ACC112 (cell line): ENCODE results near the gene SUPV3L1.
"Not testable (repeated sequence)": the region's sequence is repeated elsewhere in the genome, so short reads cannot be mapped to it uniquely, and the experiment has no call there.

ENCODE experiments used
- H2AFZ ChIP-seq: fragments of 200-600 bp; sonication (generic); one replicate; pipeline ENCODE4 v1.6.0; 2017; ENCODE audit warnings: antibody characterized with exemption, low read length; ENCODE audit not compliant: unreplicated experiment
- H3K27ac ChIP-seq: fragments of 200-600 bp; sonication (generic); 2 replicates; pipeline ENCODE4 v1.5.1; 2014; ENCODE audit warnings: low read depth, mild to moderate bottlenecking, antibody characterized with exemption, low read length, moderate library complexity
- H3K27me3 ChIP-seq: fragments of 200-600 bp; sonication (generic); 2 replicates; pipeline ENCODE4 v1.6.1; 2014; ENCODE audit warnings: mild to moderate bottlenecking, antibody characterized with exemption, low read length, moderate library complexity, mixed read lengths; ENCODE audit not compliant: insufficient read depth
- H3K36me3 ChIP-seq: fragments of 200-600 bp; sonication (generic); 2 replicates; pipeline ENCODE4 v1.6.1; 2016; ENCODE audit warnings: mild to moderate bottlenecking, antibody characterized with exemption, low read length, moderate library complexity, mixed read lengths; ENCODE audit not compliant: insufficient read depth
- H3K4me1 ChIP-seq: fragments of 200-600 bp; sonication (generic); one replicate; pipeline ENCODE4 v1.6.1; 2016; ENCODE audit warnings: low read length, mixed read lengths; ENCODE audit not compliant: insufficient read depth, unreplicated experiment, control insufficient read depth
- H3K4me3 ChIP-seq: fragments of 200-600 bp; sonication (generic); 2 replicates; pipeline ENCODE4 v1.5.1; 2014; ENCODE audit warnings: mild to moderate bottlenecking, low read depth, low read length
- H3K79me2 ChIP-seq: fragments of 200-600 bp; sonication (generic); one replicate; pipeline ENCODE4 v1.6.0; 2016; ENCODE audit warnings: low read length; ENCODE audit not compliant: control insufficient read depth, unreplicated experiment, insufficient read depth

SUPV3L1 gene

DNA sequence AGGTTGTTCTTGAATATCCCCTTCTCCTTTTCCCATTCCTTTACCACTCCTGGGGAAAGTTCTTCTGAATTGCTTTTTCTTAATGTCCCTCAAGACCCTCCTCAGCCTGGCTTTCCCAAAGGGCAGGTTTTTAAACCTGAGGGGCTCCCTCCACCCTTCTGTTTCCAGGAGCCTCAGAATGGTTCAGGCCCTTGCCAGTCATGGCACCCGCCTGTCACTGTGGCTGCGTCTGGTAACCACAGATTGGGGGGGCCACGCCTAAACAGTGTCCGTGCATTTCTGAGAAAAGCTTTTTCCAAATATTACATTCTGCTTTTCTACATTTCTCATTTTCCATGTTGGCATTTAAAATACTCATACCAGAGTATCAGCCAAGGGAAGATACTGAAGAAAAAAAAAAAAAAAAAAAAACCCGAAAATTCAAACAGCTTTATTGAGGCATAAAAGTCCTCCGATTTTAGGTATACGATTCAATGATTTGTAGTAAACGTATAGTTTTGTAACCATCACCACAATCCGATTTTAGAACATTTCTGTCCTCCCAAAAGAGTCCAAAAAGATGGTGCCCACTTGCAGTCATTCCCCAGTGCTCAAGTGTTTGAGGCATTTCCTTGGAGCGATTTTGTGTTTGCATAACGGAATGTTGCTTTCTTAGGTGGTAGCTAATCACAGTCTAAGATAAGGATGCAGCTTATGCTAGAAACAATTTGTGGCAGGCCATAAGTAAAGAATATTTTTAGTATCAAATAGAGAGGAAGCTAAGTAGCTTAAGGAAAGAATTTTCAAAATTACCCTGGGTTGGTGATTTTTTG is 62.2 kb downstream of the SUPV3L1 start:
- H3K4me3 ChIP-seq = no peak overlapping the region

DNA sequence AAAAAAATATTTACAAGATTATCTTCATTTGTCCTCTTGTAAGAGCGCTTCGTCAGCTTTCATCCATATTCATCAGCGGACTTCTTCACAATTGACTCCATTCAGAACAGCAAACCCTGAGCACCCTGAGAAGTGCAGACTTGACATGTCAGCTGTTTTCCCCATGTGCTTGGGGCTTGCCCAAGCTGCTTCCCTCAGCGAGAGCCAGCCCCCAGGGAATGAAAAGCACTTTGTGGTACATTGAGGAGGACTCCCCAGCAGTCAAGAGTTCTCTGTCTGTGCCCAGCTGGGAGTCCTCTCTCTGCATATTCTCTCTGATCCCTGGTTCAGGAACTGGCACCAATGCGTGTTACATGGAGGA is 62.8 kb downstream of the SUPV3L1 start:
- H3K4me3 ChIP-seq = no peak overlapping the region
- H3K79me2 ChIP-seq = no peaks in the 10 kb centered on the region
- H3K27ac ChIP-seq = no peak overlapping the region
- H3K36me3 ChIP-seq = no peaks in the 10 kb centered on the region
- no peaks in the 10 kb centered on the region for H3K27me3 ChIP-seq
- H2AFZ ChIP-seq = no peak overlapping the region
- peaks cover 27% of the 10 kb centered on the region for H3K4me1 ChIP-seq

More for the DNA sequence above, 62.2 kb downstream of the SUPV3L1 start:
- no peaks in the 10 kb centered on the region for H3K36me3 ChIP-seq
- peaks cover 29% of the 10 kb centered on the region for H3K4me1 ChIP-seq
- H3K27me3 ChIP-seq = no peaks in the 10 kb centered on the region
- peak overlapping the region; percentile 15 for H2AFZ ChIP-seq
- H3K79me2 ChIP-seq = no peaks in the 10 kb centered on the region
- H3K27ac ChIP-seq = no peak overlapping the region

DNA sequence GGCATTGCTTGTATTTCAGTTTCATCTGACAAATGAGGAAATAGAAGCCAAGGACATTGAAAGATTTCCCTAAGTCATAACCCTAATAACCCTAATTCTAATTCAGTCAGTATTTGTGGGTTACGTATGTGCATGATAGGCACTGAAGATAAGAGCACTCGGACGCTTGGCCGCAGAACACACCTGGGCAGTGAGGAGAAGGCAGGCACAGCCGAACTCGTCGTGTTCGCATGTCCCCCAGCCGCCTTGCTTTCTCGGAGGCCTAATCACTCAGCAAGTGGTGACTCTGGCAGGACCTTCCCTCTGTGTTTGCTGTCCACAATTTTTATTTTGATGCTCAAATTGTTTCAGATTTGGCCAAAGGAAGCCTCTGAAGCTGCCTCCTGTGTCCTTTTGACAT is 63.8 kb downstream of the SUPV3L1 start:
- Histone ChIP-seq H3K27me3 (no peaks in the 10 kb centered on the region), H3K4me1 (peaks cover 26% of the 10 kb centered on the region), H3K79me2 (no peaks in the 10 kb centered on the region), H2AFZ (no peak overlapping the region), H3K4me3 (no peak overlapping the region), H3K36me3 (no peaks in the 10 kb centered on the region), H3K27ac (no peak overlapping the region)

DNA sequence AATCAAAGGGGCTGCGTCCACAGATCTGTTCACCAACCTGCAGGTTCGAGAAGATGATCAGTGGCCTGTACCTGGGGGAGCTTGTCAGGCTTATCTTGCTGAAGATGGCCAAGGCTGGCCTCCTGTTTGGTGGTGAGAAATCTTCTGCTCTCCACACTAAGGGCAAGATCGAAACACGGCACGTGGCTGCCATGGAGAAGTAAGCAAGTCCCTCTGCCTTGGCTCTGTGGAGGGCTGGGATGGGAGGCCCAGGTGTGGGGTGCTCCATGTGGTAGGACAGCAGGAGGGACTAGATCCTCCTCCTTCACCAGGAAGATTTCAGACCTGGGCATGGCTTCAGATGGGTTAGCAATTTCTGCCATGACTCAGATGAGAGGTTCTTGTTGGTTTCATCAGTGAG is 66.0 kb downstream of the SUPV3L1 start:
- Histone ChIP-seq H3K27me3 (no peaks in the 10 kb centered on the region), H3K27ac (no peak overlapping the region), H3K79me2 (no peaks in the 10 kb centered on the region), H3K4me3 (no peak overlapping the region), H2AFZ (no peak overlapping the region), H3K36me3 (no peaks in the 10 kb centered on the region), H3K4me1 (peaks cover 9% of the 10 kb centered on the region)

DNA sequence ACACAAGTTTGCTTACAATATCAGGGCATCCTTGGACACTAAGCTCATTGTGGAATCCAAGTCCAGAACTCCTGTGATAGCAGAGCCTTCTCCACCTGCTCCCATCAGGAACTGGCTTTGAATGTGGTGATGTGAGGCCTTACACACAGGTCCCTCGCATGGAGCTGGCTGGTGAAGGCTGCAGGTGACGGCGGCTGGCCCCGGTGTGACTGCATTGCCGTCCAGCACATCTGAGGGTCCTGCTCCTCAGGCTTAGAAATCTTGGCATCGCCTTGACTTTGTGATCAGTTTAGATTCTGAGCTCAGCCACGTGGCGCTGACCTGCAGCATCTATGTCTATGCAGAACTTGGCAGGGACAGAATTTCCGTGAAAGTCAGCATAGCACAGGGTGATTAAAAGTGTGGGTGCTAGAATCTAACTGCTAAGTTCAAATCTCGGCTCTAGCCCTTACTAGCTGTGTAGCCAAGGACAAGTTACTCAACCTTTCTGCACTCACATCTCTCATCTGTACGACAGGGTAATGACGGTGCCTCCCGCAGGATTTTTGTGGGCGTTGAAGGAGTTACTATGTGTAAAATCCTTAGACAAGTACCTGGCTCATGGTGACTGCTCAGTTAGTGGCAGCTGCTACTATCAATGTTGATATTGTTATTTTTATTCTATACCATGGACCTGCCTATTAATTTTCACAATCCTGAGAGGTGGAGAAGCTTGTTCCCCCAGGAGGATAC is 66.7 kb downstream of the SUPV3L1 start:
- no peak overlapping the region for H3K27ac ChIP-seq
- H3K4me1 ChIP-seq = peaks cover 4% of the 10 kb centered on the region
- H3K79me2 ChIP-seq = no peaks in the 10 kb centered on the region
- no peaks in the 10 kb centered on the region for H3K36me3 ChIP-seq
- H2AFZ ChIP-seq = no peak overlapping the region
- H3K27me3 ChIP-seq = no peaks in the 10 kb centered on the region
- no peak overlapping the region for H3K4me3 ChIP-seq

DNA sequence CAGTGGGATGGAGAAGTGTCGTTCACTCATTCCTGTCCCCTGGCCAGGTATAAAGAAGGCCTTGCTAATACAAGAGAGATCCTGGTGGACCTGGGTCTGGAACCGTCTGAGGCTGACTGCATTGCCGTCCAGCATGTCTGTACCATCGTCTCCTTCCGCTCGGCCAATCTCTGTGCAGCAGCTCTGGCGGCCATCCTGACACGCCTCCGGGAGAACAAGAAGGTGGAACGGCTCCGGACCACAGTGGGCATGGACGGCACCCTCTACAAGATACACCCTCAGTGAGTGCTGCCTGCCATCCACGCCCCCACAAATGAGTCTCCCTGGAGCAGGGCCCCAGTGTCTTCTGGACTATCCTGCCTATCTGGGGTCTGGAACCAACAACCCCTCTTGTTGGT is 67.3 kb downstream of the SUPV3L1 start:
- no peaks in the 10 kb centered on the region for H3K4me1 ChIP-seq
- H2AFZ ChIP-seq = no peak overlapping the region
- no peaks in the 10 kb centered on the region for H3K79me2 ChIP-seq
- no peak overlapping the region for H3K27ac ChIP-seq
- H3K27me3 ChIP-seq = no peaks in the 10 kb centered on the region
- H3K36me3 ChIP-seq = no peaks in the 10 kb centered on the region
- H3K4me3 ChIP-seq = no peak overlapping the region

DNA sequence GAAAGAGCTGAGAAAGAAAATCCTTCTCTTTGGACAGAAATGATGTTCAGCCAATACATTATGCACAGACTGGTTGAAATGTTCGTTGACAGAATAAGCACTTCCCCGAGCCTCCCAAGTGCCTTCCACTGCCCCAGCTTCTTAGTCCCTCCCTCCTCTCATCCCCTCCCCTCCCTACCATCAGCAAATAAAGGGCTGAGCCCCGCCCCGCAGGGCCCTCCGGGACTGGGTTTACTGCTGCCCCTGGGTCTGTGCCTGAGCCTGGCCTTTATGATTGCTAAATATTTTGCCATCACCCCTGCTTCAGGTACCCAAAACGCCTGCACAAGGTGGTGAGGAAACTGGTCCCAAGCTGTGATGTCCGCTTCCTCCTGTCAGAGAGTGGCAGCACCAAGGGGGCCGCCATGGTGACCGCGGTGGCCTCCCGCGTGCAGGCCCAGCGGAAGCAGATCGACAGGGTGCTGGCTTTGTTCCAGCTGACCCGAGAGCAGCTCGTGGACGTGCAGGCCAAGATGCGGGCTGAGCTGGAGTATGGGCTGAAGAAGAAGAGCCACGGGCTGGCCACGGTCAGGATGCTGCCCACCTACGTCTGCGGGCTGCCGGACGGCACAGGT is 68.2 kb downstream of the SUPV3L1 start:
- Histone ChIP-seq H3K27ac (no peak overlapping the region), H3K79me2 (no peaks in the 10 kb centered on the region), H3K4me3 (no peak overlapping the region), H3K4me1 (no peaks in the 10 kb centered on the region), H2AFZ (no peak overlapping the region), H3K36me3 (no peaks in the 10 kb centered on the region), H3K27me3 (no peaks in the 10 kb centered on the region)

DNA sequence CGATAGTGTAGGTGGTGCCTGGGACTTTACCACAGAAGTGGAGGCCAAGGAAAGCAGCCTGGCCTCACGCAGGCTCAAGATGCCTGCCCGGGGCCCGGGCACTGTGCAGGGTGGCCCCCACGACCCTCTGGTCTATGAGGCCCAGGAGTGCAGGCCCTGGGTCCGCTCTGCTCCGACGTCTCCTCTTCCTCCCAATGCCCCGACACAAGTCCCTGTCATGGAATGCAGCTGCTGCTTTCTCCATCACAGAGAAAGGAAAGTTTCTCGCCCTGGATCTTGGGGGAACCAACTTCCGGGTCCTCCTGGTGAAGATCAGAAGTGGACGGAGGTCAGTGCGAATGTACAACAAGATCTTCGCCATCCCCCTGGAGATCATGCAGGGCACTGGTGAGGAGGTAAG is 70.0 kb downstream of the SUPV3L1 start:
- Histone ChIP-seq H3K4me3 (no peak overlapping the region), H3K27me3 (no peaks in the 10 kb centered on the region), H2AFZ (no peak overlapping the region), H3K36me3 (no peaks in the 10 kb centered on the region), H3K27ac (no peak overlapping the region), H3K79me2 (no peaks in the 10 kb centered on the region), H3K4me1 (no peaks in the 10 kb centered on the region)

DNA sequence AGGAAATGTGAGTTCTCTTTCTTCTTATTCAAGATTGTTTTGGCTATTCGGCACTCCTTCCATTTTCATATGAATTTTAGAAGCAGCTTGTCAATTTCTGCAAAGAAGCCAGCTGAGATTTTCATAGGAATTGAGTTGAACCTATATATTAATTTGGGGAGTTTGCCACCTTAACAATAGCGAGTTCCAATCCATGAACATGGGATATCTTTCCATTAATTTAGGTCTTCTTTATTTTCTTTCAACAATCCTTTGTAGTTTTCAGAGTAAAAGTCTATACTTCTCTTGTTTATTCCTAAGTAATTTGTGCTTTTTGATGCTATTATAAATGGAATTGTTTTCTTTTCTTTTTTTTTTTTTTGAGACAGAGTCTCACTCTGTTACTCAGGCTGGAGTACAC is 71.4 kb downstream of the SUPV3L1 start:
- not testable (repeated sequence) for H3K4me3 ChIP-seq, H3K4me1 ChIP-seq, H3K27me3 ChIP-seq, H2AFZ ChIP-seq, H3K36me3 ChIP-seq, H3K27ac ChIP-seq, H3K79me2 ChIP-seq

DNA sequence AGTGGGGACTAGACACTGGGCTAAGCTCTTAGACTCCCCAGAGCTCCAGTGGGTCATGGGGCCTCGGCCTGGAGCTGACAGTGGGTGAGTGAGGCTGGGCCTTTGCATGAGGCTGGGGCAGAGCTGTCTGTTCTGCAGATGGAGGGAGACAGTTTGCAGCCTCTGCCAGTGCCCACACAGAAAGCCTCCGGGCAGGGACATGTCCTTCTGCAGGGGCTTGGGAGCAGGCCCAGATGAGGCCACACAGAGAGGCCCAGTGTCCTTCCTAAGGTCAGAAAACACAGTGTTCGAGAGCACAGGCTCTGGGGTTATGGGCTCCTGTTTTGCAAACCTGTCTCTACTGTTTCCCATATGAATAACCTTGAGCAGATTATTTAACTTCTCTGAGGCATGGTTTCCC is 73.1 kb downstream of the SUPV3L1 start:
- Histone ChIP-seq H2AFZ (no peak overlapping the region), H3K79me2 (no peaks in the 10 kb centered on the region), H3K36me3 (no peaks in the 10 kb centered on the region), H3K27ac (no peak overlapping the region), H3K4me1 (no peaks in the 10 kb centered on the region), H3K4me3 (no peak overlapping the region), H3K27me3 (no peaks in the 10 kb centered on the region)

DNA sequence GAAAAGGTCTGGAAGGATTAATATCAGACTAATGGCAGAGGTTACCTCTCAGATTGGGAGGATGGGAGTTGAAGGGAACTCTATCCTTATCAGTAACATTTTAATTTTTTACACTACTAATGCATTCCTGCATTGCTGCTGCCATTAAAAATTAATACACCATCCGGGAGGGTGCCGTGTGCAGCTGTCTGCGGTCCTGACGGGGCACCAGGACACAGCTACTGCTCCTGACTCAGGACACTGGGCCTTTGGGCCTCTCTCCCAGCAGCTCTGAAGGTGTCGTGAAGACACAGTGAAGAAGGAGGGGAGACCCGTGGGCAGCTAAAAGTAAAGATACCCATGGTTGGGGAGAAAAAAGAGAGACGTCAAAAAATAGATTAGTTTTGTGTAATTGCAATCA is 74.8 kb downstream of the SUPV3L1 start:
- no peaks in the 10 kb centered on the region for H3K79me2 ChIP-seq
- no peaks in the 10 kb centered on the region for H3K27me3 ChIP-seq
- H3K4me3 ChIP-seq = no peak overlapping the region
- no peak overlapping the region for H3K27ac ChIP-seq
- no peak overlapping the region for H2AFZ ChIP-seq
- no peaks in the 10 kb centered on the region for H3K36me3 ChIP-seq
- no peaks in the 10 kb centered on the region for H3K4me1 ChIP-seq
